NCI-H2107 treated with DMSO at 0.1 percent for 48 hours (cell line): ENCODE data around the gene CHERP.
"Not testable (repeated sequence)": the region's sequence is repeated elsewhere in the genome, so short reads cannot be mapped to it uniquely, and the experiment has no call there.

Experiments used
- DNase-seq: peaks from one replicate; lab custom pipeline; 2025; ENCODE audit not compliant: unreplicated experiment; lab: John Stamatoyannopoulos, UW

Gene CHERP

GRCh38 chr19:16544473-16545231 is 2.4 kb upstream of the CHERP start:
- no peak for DNase-seq

- DNase-seq, result not testable (repeated sequence)
Observed at GRCh38 chr19:16543734-16544133, 1.5 kb upstream of the CHERP start.

GRCh38 chr19:16542910-16543472 is 754 bp upstream of the CHERP start:
- DNase-seq, result no peak

GRCh38 chr19:16541526-16542044 is 652 bp downstream of the CHERP start:
- no peak for DNase-seq

GRCh38 chr19:16540948-16541347 is 1.3 kb downstream of the CHERP start:
- DNase-seq, result no peak

GRCh38 chr19:16537111-16537510 is 5.1 kb downstream of the CHERP start:
- no peak for DNase-seq

- no peak for DNase-seq
Observed at GRCh38 chr19:16536130-16536529, 6.1 kb downstream of the CHERP start.

- DNase-seq, result no peak
Observed at GRCh38 chr19:16535381-16535780, 6.9 kb downstream of the CHERP start.

GRCh38 chr19:16532440-16533234 is 9.6 kb downstream of the CHERP start:
- DNase-seq, result no peak

GRCh38 chr19:16531380-16531669 is 10.9 kb downstream of the CHERP start:
- DNase-seq, result no peak

- DNase-seq, result no peak
Observed at GRCh38 chr19:16530540-16531379, 11.5 kb downstream of the CHERP start.

GRCh38 chr19:16529466-16530144 is 12.6 kb downstream of the CHERP start:
- DNase-seq, result no peak

GRCh38 chr19:16527971-16528521 is 14.2 kb downstream of the CHERP start:
- no peak for DNase-seq

- no peak for DNase-seq
Observed at GRCh38 chr19:16527334-16527935, 14.8 kb downstream of the CHERP start.

GRCh38 chr19:16525751-16526481 is 16.3 kb downstream of the CHERP start:
- no peak for DNase-seq

GRCh38 chr19:16524991-16525734 is 17.1 kb downstream of the CHERP start:
- no peak for DNase-seq

GRCh38 chr19:16522559-16523377 is 19.5 kb downstream of the CHERP start:
- DNase-seq, result no peak
